NCI-H2227 (cell line): ENCODE measurements around the gene PRSS27.

Experiments
- DNase-seq: peaks from one replicate; lab custom pipeline; 2025; ENCODE audit not compliant: unreplicated experiment; lab: John Stamatoyannopoulos, UW

Gene PRSS27

DNA sequence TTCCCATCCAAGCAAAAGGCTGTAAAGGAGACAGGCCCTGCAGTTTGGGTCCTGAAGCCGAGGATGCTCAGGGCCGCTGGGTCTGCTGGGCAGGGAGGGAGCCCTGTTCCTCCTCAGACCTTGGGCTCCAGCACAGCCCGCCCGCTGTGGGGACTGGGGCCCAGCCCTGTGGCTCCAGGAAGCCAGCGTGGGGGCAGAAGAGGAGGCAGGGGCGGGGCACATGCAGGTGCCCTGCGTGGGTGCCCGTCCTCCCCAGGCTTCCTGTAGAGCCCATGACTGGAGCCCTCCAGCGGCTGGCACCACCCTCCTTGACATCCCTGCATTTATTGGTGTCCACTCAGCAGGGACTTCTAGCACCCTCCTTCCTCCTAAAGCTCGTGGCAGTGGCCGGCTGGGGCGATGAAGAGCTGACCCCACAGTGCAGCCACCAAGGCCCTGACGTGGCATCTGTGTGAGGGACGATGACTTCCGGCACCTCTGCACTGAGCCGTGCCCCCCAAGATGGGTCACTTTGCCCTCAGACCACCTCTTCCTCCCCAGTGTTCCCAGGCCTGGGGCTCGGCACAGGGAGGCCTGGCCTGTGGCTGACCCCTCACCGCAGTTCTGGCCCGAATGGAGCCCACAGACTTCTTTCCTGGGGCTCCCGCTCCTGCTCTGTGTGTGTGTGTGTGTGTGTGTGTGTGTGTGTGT, 9.9 kb downstream of the PRSS27 start:
- no peak for DNase-seq

DNA sequence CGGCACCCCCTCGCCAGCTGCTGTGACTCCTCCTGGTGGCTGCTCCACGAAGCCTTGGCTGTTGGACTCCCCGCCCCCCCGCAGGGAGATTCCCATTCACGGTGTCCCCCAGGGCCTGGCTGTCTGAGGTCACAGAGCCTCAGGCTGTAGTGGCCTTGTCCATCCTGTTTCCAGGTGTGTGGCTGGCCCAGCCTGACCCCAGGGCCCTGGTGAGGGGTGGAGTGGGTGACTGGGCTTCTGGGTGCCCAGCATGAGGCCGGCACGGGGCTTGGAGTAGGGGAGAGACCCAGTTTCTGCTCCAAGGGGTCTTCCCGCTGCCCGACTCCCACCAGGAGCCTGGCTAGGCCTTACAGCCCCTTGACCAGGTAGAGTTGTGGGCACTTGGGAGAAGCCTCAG, 10.4 kb downstream of the PRSS27 start:
- no peak for DNase-seq

- DNase-seq: no peak
Measured at GRCh38 chr16:2708955-2709587, 11.0 kb downstream of the PRSS27 start.

- DNase-seq: no peak
Measured at GRCh38 chr16:2708290-2708639, 11.8 kb downstream of the PRSS27 start.

GRCh38 chr16:2707368-2708289, 12.4 kb downstream of the PRSS27 start:
- no peak for DNase-seq

DNA sequence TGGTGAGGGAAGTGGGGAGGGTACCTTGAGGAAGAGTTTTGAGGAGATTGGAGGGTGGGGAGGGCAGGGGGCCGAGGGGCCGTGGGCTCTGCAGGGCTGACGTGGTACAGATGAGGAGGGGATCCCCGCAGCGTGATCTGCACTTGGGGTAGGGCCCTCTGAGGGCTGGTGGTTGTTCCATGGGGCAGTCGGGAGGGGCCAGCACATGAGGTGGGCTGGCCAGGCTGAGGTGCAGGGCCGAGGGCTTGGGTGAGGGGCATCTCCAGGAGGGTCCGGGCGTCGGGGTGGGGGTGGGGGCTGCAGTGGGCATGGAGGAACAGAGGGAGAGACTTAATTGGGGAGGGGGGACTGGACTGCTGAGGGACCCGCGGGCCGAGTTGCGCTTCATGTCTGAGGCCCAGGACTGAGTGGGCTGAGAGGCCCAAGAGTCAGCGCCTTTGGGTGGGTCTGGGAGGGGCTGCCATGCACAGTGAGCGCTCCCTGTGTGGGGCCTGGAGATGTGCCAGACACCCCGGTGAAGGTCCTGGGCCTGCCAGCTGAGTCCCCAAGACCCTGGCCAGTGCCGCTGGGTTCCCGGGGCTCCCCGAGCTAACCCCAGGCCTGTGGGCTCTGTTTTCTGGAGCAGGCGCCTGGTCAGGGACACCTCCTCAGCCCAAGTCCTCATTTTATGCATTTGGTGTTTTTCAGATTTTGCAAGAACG, 13.3 kb downstream of the PRSS27 start:
- DNase-seq: no peak

- no peak for DNase-seq
Measured at GRCh38 chr16:2706085-2706484, 13.9 kb downstream of the PRSS27 start.

DNA sequence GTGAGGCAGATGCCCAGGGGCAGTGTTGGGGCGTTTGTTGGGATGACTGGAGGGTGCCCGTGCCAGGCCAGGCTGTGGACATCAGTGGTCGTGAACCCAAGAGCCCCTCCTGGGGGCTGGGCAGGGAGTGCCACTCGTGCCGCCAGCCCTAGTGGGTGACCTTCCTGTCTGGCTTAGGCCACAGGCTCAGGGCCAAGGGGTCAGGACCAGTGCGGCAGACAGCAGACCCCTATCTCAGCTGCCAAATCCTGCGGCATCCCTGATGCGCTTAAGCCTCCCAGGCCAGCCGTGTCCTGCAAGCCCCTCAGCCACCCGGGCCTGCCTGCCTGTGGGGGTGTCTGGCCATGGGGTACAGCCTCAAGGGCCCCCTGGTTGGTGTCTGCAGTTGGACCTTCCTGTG, 14.7 kb downstream of the PRSS27 start:
- DNase-seq: no peak

DNA sequence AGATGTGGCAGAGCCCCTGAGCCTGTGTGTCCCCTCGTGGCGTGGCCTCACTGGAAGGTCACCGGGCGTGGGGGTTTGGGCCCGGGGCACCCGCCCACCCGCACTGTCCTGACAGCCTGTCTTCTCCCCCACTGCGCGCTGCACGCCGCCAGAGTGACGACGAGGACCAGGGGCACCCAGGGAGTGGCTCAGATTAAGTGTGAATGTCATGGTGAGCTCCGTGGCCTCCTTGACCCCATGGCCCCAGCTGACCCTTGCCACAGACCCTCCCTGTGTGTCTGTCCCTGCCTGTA, 15.1 kb downstream of the PRSS27 start:
- no peak for DNase-seq

- no peak for DNase-seq
Measured at GRCh38 chr16:2704166-2704982, 15.7 kb downstream of the PRSS27 start.

- no peak for DNase-seq
Measured at GRCh38 chr16:2702871-2703745, 16.9 kb downstream of the PRSS27 start.

GRCh38 chr16:2702438-2702825, 17.6 kb downstream of the PRSS27 start:
- no peak for DNase-seq

- no peak for DNase-seq
Measured at GRCh38 chr16:2701713-2702437, 18.1 kb downstream of the PRSS27 start.

- no peak for DNase-seq
Measured at GRCh38 chr16:2701272-2701671, 18.8 kb downstream of the PRSS27 start.

DNA sequence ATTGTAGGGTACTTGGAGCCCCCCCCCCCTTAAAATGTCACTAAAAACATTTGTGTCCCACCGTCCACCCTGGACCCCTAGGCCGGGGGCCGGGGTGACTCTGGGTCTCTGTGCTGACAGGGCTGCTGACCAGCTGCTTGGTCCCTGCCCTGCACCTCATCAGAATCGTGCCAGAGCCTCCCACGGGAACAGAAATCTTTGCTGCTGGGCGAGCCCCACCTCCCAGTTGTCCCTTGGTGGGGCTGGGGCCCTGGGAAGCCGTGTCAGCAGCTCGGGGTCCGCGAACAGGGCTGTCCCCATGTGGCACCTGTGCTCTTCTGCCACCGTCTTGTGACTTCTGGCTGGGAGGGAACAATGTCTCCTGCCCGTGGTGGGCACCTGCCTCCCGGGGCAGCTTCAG, 19.2 kb downstream of the PRSS27 start:
- no peak for DNase-seq

- DNase-seq: no peak
Measured at GRCh38 chr16:2699791-2700600, 20.0 kb downstream of the PRSS27 start.

- DNase-seq: no peak
Measured at GRCh38 chr16:2698965-2699750, 20.9 kb downstream of the PRSS27 start.
